HG02678 (cell line): Measurements from ENCODE around the gene RIPK1.
"Not testable (repeated sequence)": the region's sequence is repeated elsewhere in the genome, so short reads cannot be mapped to it uniquely, and the experiment has no call there.

Experiments used
- ATAC-seq: cut with Tn5 transposase; IDR thresholded peaks from one replicate; pipeline ENCODE4 v1.9.1; 2021; ENCODE audit warnings: mild to moderate bottlenecking, moderate library complexity; ENCODE audit not compliant: unreplicated experiment

Gene RIPK1

DNA sequence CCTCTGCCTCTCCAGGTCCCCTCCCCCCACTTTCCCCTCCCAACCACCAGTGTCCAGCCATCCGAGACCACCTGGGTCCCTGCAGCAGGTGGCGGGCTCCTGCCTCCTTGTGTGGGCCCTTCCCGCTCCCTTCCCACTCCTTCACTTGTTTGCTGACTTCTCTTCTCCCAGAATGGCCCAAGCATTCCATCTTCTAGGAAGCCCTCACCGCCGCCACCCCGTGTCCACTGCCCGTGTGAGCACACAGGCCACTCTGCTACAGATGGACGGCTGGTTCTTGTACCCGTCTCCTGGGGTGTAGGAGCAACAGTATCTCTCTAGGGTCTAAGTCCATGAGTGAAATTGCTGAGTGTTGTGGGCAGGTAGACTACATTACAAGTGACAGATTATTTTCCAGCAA lies 65.2 kb downstream of the RIPK1 start:
- no peak for ATAC-seq

DNA sequence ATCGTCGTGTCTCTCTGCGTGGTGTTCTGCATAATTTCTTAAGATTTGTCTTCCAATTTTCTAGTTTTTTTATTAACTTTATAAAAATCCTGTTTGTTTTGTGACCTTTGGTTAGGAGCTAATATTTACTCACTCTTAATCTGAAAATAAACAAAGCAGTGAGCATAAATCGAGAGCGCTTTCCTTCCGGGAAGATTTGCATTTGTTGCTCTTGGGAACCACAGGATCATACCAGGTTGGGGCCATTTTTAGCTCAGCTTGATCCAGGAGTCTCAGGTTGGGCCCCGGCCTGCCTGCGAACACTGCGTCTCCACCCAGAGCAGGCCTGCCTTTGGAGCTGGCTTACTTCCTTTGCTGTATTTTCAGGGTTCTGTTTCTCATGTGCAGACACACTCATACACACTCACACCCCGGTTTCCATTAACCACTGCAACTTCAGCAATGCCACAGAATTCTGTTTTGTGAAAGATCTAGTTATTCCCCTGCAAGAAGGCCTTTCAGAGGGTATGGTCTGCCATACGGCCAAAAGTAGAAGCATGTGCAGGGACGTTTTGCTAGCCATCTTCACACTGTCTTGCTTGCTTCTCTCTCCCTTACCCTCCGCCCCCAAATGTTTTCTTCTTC lies 67.5 kb downstream of the RIPK1 start:
- ATAC-seq, result no peak

DNA sequence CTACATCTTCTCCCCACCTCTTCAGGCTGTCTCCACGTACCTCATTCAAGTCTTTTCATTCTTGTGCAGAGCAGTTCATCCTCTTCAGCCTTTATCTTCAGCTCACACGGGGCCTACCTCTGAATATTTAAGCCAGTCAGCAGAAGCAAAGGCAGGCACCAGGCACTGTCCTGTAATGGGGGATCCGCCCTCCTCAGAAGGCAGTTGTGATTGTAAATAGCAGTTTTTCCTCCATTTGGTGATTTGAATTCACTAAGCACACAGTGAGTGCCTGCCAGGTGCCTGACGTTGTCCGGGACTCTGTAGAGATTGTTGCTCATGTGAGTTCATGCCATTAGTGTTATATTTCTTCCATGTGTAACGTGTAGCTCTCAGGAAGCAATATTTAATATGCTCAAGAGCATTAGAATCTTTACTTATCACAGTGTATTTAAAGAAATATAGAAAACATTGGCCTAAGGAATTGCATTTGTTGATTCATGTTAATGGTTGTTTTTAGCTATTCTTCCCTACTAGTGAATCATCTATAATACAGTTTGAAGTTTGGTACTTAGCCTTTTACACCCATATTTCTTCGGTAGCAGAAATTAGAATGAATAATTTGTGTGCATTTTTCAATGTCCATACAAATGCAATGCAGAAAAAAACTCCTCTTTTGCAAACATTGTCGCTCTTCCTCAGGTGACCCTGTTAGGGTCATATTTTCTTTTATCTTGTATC lies 68.2 kb downstream of the RIPK1 start:
- no peak for ATAC-seq

DNA sequence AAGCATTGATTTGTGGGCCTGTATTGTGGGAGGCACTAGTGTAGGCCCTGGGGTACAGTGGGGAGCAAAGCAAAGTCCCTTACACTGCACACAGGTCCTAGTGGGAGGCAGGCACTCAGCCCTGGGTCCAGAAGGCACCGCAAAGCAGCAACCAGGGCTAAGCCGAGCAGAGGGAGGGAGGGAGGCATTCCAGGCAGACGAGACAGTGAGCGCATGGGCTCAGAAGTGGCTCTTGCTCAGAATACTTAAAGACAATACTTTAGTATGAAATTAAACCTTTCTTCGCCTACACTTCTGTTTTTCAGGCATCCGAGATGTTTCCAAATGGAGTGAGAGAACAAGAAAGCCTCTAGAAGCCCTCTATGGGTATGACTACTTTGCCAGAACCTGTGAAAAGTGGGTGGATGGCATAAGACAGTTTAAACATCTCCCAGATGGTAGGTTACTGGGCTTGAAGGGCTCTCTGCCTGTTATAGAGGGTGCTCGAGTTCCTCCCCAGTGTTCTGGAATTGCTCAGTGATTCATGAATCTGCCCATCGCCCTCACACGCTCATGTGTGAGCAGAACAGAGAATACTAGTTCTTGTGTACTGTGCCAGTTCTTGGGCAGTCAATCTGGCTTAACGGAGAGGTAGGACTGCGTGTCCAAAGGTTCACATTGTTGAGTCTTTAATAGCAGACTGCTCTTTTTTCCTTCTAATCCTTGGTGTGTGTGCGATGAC lies 68.9 kb downstream of the RIPK1 start:
- no peak for ATAC-seq

DNA sequence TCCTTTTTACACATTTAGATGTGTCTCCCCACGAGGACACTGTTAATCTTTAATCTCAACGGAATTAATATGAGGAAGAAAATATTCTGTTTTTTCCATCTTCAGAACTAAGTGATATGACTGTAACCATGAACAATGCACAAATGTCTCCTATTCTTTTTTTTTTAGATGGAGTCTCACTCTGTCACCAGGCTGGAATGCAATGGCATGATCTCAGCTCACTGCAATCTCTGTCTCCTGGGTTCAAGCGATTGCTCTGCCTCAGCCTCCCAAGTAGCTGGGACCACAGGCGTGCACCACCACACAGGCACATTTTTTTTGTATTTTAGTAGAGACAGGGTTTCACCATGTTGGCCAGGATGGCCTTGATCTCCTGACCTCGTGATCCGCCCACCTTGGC lies 69.6 kb downstream of the RIPK1 start:
- not testable (repeated sequence) for ATAC-seq

DNA sequence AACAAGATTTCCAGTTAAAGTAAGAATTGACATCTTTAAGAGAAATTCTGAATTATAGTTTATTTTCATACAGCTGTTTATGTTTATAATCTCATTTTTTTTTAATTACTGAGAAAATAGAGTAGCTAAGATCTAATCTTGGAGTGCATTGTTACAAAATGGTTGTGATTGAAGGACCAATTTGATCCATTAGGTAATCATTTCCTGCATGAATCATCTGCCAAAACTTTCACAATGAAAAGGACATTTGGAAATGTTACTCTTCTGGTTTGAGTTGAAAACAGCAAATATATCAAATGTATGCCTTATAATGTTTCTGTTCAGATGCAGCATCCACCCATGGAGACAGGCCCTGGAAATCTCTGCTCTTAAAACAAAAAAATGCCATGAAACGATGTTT lies 70.0 kb downstream of the RIPK1 start:
- no peak for ATAC-seq

DNA sequence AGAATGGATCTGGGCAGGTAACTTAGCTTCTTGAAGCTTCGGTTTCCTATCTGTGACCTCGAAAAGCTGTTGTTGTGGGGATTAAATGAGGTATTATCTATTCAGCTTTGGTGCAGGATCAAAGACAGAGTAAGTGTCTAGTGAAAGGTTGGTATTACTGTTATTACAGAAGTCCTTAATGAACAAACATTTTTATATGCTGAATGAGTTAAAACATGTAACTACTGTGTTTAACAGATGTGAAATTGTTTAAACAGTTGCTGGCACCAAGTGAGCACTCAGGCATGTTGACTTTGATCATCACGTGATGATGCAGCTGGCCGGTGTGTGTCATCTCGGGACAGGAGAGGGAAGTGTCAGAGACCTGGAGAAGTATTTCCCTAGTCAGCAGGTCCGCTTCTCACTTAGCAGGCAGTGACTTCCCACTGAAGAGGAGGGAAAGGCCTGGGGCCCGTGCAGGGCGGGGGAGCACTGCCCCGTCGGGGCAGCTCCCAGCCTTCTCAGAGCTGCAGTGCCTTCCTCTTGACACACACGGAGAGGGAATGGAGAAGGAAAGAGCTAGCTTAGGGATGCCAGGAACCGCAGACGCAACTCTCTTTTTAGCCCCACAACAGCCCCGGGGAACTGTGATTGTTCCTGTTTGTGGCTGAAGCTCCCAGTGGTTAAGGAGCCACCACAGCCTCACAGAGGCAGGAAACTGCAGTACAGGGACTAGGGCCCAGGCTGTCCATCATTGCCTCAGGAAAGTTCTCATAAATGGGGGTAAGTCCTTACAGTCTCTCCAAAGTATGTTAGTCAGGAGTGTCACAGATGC lies 71.0 kb downstream of the RIPK1 start:
- ATAC-seq, result no peak

DNA sequence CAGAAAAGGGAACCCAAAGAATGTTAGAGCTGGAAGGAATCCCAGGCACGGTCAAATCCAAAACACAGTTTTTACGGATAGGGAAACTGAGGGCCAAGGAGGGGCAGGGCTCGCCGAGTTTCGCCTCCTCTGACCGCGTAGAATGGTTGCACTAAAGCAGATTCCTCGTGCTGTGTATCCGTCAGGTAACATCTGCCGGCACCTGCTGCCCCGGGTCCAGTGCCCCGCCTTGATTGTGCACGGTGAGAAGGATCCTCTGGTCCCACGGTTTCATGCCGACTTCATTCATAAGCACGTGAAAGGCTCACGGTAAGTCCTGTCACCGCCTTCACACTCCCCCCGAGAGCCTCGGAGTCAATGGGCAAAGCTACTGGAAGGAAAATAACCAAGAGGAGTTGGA lies 71.9 kb downstream of the RIPK1 start:
- no peak for ATAC-seq

DNA sequence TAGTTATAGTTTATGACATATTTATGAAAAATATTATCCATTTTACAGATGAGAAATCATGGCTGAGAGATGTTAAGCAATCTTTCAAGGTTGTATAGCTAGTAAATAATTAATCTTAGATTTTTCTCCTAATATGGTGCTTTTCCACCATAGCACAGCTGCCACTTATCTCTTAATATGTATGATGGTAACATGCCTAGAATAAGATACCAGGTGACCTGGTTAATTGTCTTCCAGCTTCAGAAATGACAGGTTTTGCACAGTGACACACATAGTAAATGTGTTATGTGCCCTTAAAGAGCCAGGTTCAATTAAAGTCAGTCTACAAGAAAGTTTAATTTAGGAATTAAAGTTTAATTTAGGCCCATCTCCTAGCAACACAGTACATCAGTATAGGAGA lies 74.2 kb downstream of the RIPK1 start:
- no peak for ATAC-seq

DNA sequence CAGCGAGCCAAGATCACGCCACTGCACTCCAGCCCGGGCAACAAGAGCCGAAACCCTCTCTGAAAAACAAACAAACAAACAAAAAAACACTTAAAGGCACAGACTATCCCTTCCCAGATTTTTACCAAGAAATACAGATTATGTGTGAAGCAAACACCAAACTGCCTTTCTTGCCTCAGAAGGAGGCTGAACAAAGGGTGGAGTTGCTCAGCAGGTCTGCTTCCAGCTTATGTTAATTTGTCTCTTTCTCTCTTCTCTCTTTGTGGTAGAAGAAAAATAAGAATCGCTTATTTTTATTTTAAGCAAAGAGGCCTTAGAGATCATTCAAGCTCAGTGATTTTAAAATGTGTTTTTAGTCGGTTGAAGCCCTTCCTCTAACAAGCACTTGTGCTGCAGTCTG lies 74.9 kb downstream of the RIPK1 start:
- no peak for ATAC-seq

DNA sequence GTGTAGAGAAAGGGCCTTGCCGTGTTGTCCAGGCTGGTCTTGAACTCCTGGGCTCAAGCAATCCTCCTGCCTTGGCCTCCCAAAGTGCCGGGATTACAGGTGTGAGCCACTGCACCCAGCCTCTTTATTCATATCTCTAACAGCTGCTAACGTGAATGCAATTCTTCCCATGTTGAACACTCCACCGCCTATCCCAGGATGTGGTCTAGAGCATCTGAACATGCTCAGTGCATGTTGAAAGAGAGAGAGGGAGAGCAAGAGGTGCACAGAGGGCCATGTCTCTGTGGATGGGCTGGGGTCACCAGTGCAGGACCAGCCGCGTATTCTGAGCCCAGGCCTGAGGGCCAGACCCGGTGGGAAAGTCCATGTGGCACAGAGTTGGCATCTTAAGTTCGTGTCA lies 76.3 kb downstream of the RIPK1 start:
- ATAC-seq, result no peak

DNA sequence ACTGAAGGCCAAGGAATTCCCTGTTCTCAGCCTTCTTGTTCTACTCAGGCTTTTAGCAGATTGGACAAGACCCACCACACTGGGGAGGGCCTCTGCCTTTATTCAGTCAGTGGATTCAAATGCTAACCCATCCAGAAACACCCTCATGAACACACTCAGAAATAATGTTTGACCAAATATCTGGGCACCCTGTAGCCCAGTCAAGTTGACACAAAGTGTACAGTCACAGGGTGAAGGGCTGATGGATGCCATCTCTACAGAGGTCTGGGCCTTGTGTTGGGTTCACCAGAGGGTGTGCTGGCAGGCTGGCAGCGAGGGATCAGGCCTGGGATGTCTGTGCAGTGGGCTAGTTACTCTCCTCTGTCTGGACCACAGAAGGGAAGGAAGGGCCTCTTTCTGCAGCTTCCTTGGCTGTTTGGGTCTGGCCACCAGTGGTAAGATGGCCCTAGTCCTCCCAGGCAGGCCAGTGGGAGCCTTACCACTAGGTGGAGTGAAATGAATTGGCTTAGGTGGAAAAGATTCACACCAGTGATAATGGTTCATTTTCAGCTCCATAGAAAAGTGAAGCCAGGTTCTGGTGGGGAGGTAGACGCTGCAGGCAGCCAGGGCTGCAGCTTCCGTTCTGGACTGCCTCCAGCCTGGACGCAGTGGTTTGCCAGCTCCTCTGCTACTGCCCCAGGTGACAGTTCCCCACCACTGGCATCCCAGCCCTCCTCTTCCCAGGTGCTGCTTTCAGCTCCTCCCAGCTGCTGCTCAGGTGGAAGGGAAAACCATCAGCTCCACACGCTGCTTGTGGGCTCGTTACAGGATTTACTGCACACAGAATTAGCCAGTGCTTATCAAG lies 79.8 kb downstream of the RIPK1 start:
- no peak for ATAC-seq

DNA sequence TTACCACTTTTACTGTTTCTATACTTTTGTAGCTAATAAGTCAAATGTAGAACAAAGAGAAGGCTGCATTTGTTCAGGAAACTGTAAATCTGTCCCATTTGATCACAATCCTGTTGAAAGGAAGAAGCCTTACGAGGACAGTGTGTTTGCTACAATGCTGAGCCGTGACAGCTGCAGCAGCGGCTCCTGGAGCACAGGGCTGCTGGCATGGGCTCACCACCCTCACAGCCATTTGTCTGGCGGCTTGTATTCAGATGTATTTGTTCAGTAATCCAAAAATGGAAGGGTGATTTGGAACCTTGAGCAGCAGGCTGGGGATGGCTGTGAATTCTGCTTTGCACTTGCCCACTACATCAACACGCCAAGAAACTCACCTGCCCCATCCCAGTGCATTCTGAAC lies 83.4 kb downstream of the RIPK1 start:
- no peak for ATAC-seq

DNA sequence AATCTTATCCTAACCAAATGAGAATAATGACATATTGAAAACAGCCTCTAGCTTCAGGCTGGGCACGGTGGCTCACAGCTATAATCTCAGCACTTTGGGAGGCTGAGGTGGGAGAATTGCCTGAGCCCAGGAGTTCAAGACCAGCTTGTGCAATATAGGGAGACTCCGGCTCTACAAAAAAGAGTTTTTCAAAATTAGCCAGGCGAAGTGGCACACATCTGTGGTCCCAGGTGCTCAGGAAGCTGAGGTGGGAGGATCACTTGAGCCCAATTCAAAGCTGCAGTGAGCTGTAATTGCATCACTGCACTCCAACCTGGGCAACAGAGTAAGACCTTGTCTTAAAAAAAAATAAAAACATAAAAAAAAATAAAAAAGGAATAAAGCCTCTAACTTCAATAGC lies 84.4 kb downstream of the RIPK1 start:
- no peak for ATAC-seq

DNA sequence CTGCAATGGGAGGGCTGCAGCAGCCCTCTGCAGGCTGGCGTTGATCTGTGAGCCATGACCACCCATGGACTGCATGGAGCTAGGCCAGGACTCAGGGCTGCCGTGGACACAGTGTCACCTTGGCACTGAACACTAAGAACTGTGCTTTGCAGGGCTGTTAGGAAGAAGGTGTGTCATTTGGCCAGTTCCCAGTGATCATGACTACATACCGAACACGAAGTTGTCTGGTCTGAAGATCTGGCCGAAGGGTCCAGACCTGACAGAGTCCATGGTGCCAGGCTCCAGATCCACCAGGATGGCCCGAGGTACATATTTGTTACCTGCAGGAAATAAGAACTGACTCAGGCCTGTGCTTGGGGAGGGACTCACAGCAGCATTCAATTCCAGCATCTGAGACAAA lies 87.1 kb downstream of the RIPK1 start:
- not testable (repeated sequence) for ATAC-seq

DNA sequence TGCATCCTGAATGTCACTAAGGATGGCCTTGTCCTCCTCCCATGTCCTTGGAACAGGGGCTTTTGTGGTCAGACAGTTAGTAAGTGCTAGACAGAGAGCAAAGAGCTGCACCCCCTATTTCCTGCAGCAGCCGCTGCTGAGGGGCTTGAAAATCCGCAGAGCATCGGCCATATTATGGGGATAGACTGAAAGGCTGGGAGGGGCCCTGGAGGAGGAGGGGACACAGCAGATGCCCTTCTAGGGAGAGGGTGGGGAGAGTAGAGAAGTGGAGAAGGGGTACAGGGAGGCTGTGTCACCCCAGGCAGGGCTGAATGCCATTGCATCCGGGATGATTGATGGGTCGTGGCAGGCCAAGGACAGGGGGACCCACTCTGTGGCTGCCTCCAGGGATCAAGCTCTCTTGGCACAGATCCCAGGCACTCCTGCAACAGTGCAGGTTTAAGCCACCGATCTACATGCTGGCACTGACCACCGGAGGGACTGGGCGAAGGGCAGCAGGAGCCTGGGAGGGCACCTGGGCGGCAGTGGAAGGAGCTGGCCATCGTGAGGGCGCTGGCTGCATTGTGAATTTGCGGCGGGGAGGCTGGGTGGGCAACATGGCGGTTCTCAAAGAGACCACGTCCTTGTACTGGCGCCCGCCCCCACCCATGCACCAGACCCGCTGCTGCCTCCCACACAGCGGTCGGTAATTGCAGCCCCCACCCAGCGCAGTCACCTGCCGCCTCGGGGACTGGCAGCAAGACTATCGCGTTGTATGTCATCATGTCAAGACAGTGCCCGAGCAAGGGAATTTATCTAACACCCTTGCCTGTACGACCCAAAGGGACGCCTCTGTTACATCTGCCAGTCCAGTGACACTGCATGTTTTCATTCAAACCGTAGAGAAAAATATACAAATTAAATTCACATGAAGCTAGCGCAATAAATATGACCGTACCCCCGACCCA lies 88.2 kb downstream of the RIPK1 start:
- ATAC-seq, result not testable (repeated sequence)

DNA sequence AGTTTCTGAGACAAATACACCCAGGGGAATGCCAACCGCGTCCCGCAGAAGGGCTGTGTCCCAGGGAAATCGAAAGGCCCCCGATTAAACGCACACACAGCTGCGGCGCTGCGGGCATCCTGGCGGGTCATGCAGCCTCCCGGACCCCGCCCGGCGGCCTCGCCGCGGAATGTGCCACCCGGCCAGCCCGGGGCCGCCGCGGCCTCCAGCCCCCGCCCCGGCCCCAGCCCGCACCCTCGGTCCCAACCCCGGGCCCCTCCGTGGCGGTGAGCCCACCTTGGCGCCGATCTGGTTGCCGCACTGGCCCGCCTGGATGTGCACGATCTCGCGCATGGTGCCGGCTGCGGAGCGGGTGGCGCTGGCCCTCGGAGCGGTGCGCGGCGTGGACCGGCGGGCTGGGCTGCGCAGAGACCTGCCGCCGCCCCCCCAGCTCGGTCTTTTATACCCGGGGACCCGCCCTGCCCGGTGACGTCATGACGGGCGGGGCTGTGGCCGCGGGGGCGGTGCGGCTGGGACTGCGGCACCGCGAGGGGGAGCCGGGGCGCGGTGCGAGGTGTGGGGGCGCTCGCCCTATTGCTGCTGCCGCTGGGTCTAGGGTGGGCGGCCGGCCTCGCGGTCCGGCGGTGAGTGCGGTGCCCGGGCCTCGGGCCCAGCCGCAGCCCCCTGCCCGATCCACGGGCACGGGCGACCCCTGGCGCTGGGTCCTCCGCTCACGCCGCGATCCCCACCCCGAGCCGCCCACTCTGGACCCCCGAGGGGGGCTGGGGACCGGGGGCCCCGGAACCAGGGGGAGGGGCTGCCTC lies 89.0 kb downstream of the RIPK1 start, which contains the start of gene TUBB2A:
Gene TUBB2A (minus strand): TSS at position 414 of the 803 bp plus-strand sequence. CDS start 81 bp downstream, at position 333.
- ATAC-seq, result peak; percentile 83
